HG03354 (cell line): Measurements from ENCODE around the gene UGT2B17.
"Not testable (repeated sequence)": the region's sequence is repeated elsewhere in the genome, so short reads cannot be mapped to it uniquely, and the experiment has no call there.

ENCODE experiments used
- ATAC-seq: cut with Tn5 transposase; IDR thresholded peaks from one replicate; pipeline ENCODE4 v1.9.1; 2021; ENCODE audit warnings: mild to moderate bottlenecking; ENCODE audit not compliant: unreplicated experiment, poor library complexity, severe bottlenecking

UGT2B17 gene

GRCh38 chr4:68570122-68570507 is 6.0 kb downstream of the UGT2B17 start:
- peak; percentile 68 for ATAC-seq

GRCh38 chr4:68569466-68570121 is 6.5 kb downstream of the UGT2B17 start:
- peak; percentile 71 for ATAC-seq

- ATAC-seq: not testable (repeated sequence)
Measured at GRCh38 chr4:68569036-68569435, 7.1 kb downstream of the UGT2B17 start.

- ATAC-seq: not testable (repeated sequence)
Measured at GRCh38 chr4:68568535-68568934, 7.6 kb downstream of the UGT2B17 start.

GRCh38 chr4:68566364-68566763 is 9.8 kb downstream of the UGT2B17 start:
- not testable (repeated sequence) for ATAC-seq

GRCh38 chr4:68565082-68565481 is 11.0 kb downstream of the UGT2B17 start:
- ATAC-seq: not testable (repeated sequence)

- not testable (repeated sequence) for ATAC-seq
Measured at GRCh38 chr4:68560364-68561070, 15.6 kb downstream of the UGT2B17 start.

GRCh38 chr4:68553830-68554229 is 22.3 kb downstream of the UGT2B17 start:
- peak; percentile 59 for ATAC-seq

- ATAC-seq: peak; percentile 76
Measured at GRCh38 chr4:68552818-68553811, 23.0 kb downstream of the UGT2B17 start.

GRCh38 chr4:68542742-68543141 is 33.4 kb downstream of the UGT2B17 start:
- ATAC-seq: not testable (repeated sequence)

GRCh38 chr4:68536375-68536774 is 39.7 kb downstream of the UGT2B17 start:
- no peak for ATAC-seq

- ATAC-seq: no peak
Measured at GRCh38 chr4:68535974-68536373, 40.1 kb downstream of the UGT2B17 start.

GRCh38 chr4:68522232-68522631 is 53.9 kb downstream of the UGT2B17 start:
- ATAC-seq: not testable (repeated sequence)

GRCh38 chr4:68520985-68521384 is 55.1 kb downstream of the UGT2B17 start:
- no peak for ATAC-seq

GRCh38 chr4:68518889-68519288 is 57.2 kb downstream of the UGT2B17 start:
- no peak for ATAC-seq

- ATAC-seq: peak; percentile 42
Measured at GRCh38 chr4:68505452-68505851, 70.7 kb downstream of the UGT2B17 start.

GRCh38 chr4:68504836-68505235 is 71.3 kb downstream of the UGT2B17 start:
- ATAC-seq: not testable (repeated sequence)

- not testable (repeated sequence) for ATAC-seq
Measured at GRCh38 chr4:68503462-68503861, 72.7 kb downstream of the UGT2B17 start.

GRCh38 chr4:68499021-68499420 is 77.1 kb downstream of the UGT2B17 start:
- ATAC-seq: no peak

GRCh38 chr4:68498413-68499007 is 77.6 kb downstream of the UGT2B17 start:
- ATAC-seq: peak; percentile 93
